ENCODE data around the gene TNXB.
A peak's percentile ranks its signal among the peaks of the same experiment; 100 is the strongest.
"Not testable (repeated sequence)": the region's sequence is repeated elsewhere in the genome, so short reads cannot be mapped to it uniquely, and the experiment has no call there.

Gene TNXB

GRCh38 chr6:32109114-32109764, at the start of gene TNXB:
TNXB (minus strand) TSS chr6:32109338; CDS start chr6:32098198, 11,140 bp downstream.
- DNase-seq (ENCODE audit: low read depth), result no peak

DNA sequence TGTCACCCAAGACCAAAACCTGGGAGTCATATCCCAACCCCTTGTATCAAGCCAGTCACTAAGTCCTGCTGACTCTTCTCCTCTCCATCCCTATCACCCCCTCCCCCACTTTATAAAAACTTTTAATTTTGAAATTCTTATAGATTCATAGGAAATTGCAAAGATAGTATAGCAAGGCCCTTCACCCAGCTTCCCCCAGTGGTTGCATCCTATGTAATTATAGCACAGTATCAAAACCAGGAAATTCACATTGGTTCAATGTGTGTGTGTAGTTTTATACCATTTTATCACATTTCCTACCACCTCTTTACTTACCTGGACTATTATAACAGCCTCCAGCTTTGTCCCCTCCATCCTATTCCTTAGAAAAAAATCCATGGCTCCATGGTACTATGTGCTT, 48.9 kb upstream of the TNXB start:
- DNase-seq (ENCODE audit: low read depth), result no peak

- DNase-seq (ENCODE audit: low read depth), result no peak
These were observed 47.8 kb upstream of the TNXB start for GRCh38 chr6:32156891-32157290.

GRCh38 chr6:32154514-32155161, 45.5 kb upstream of the TNXB start:
- peak; percentile 42 for DNase-seq (ENCODE audit: low read depth)

DNA sequence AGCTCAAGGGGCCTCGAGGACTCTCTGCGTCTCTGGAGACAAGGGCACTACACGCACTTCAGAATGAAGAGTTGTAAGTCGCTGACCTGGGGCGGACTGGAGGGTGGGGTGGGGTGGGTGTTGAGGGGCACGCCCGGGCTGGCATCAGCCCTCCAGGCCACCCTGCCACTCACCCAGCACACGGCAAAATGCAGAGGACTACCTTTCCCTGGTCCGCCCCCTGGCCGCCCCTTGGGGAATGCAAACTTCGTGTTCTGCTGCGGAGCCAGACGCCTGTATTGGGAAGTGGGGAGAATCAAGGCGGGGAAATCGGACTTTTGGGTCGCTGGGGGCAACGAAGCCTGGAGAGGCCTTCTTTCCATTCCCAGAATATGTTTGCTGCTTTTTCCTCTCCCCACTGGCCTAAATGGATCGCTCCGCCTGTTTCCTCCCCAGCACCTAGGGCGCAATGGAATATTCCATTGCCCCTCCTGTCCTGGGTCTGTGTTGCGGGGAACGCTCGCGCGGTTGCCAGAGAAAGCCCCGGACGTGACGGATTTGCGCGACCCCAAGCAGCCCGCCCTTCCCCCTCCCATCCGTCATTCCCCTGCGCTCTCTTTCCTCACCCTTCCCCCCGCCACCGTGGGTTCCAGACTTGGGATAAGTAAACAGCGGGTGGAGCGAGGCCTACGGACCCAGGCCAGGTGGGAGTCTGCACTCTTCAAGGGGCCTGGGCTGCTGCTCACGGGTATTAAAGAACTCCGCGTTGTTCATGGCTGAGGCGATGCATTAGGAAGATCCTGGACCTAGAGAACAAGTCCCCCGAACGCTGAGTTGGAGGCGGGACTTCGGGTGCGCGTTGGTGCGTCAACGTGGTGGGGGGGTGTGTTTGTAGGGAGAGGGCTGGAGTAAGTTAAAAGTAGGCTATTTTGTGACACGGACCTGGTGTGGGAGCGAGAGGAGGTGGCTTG, 44.7 kb upstream of the TNXB start, which contains the start of gene PPT2:
Gene PPT2, plus strand, starts transcription at position 578 of the 950 bp plus-strand sequence. CDS start 454 bp downstream, outside the sequence.
- peak; percentile 47 for DNase-seq (ENCODE audit: low read depth)

- no peak for DNase-seq (ENCODE audit: low read depth)
These were observed 43.8 kb upstream of the TNXB start for GRCh38 chr6:32152769-32153563.

DNA sequence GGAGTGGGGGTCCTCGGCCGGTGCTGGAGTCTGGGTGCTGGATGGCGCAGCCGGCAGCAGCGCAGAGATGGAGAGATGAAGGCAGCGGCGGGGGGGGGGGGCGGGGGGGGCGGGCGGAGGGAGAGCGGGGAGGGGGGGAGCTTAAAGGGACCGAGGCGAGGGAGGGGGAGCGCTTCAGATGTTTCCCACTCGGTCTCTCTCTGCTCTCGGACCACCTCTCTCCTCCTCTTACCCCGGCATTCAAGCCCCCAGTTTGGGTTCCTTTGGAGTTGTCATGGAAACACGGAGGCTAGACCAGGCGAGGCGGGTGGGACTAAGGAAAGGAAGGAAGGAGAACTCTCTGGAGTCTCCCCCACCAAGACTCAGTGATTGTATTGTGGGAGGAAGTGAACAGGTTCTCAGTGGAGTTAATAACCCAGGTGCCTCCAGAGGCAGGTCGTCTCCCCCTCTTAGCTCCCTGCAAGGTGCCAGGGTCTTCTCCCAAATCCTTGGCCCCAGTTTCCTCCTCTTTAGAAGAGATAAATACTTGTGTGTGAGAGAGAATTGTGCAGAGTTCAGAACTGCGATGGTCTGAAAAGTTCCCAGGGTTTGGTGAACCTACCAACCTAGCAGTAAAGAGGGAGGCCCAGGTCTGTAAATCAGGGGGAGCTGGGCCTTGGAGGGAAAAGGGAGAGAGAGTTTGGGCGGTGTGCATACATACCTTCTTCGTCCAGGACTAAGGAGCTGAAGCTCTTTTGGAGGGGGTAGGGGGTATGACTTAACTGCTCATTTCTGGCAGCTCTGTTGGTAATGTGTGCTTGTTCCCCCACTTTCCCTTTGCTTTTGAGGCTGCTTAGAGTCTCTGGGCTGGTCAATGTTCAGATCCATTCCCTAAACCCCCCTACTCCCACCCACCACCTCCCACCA, 43.0 kb upstream of the TNXB start, which contains the start of gene PRRT1:
Gene PRRT1, minus strand, starts transcription at position 77 of the 906 bp plus-strand sequence. CDS start 112 bp downstream, outside the sequence.
- no peak for DNase-seq (ENCODE audit: low read depth)

DNA sequence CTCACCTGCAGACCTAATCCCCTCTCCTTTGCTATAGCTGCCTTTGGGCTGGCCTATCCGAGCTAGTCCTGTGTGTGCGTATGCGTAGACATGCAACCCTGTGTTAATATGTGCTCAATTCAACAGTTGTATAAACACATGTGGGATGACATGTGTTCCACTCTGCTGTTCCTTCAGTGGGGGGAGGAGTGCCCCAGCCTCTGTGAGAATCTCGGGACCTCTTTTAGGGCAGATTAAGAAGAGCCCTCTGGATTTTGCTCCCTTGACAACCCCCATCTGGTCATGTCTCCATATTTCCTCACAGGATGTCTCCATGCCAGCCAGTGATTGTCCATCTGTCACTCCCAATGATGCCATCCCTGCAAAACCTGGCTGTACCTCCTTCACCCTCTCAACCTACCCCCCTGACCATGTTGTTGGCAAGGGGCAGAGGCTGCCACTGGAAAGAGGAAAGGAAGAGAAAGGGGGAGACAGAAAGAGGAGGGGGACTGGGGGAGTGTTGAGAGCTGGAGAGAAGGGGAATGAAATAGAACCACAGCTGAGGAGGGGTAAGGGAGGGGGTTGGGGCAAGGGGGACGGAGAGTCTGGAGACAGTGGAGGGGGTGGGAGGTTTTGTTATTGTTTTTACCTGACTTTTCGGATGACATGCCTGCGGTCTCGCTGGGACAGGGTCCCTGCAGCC, 42.2 kb upstream of the TNXB start:
- no peak for DNase-seq (ENCODE audit: low read depth)

GRCh38 chr6:32149932-32150870, 41.1 kb upstream of the TNXB start:
- no peak for DNase-seq (ENCODE audit: low read depth)

- DNase-seq (ENCODE audit: low read depth), result no peak
These were observed 40.1 kb upstream of the TNXB start for GRCh38 chr6:32149092-32149755.

DNA sequence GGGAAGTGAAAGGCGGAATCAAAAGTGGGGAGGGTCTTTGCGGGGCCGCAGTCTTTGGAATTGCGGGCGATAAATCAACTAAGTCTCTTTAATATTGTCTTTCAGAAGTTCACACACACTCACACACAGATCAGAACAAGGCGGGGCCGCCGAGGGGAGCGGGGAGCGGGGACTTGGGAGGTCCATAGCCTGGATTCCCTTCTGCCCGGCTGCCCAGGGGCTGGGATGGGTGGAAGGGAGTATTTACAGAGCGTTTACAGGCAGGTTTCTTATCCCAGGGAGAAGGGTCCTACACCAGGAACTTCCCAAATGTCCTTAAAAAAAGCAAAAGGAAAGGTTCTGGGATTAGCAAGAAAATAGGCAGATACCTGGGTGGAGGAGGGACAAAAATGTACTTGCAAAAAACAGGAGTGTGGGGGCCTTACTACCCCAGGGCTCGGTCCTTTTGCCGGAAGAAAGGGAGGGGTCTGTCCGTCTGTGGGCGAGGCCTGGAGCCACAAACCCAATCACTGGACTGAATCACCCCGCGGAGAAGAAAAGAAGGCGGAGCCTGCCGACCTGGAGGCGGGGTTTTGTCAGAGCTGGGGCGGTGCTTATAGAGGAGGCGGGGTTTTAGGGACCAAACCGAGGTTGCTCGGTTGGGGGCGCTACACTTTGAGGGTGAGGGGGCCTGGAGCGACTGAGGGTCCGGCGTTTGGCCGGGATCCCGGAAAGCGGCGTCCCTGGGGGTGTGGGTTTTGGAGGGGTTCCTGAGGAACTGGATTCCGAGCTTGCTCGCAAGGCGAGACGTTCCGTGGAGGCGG, 39.4 kb upstream of the TNXB start:
- DNase-seq (ENCODE audit: low read depth), result peak; percentile 55

- DNase-seq (ENCODE audit: low read depth), result no peak
These were observed 38.4 kb upstream of the TNXB start for GRCh38 chr6:32147401-32148132.

DNA sequence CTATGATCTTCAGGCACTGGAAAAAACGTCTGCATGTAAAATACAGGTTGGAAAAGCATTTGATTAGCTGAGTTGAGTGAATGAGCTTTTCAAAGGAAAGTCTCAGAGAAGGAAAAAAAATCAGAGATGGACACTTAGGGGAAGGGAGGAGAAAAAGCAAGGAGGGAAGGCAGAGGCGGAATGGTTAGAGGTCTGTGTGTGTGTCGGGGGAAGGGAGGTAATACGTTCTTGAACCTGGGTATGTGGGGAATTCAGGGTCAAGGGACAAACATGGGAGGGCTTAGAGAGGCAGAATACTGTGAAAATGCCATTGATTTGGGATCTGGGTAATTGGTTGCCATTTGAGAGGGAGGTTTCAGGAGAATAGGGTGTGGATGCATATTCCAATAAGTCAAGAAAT, 37.5 kb upstream of the TNXB start:
- DNase-seq (ENCODE audit: low read depth), result no peak

DNA sequence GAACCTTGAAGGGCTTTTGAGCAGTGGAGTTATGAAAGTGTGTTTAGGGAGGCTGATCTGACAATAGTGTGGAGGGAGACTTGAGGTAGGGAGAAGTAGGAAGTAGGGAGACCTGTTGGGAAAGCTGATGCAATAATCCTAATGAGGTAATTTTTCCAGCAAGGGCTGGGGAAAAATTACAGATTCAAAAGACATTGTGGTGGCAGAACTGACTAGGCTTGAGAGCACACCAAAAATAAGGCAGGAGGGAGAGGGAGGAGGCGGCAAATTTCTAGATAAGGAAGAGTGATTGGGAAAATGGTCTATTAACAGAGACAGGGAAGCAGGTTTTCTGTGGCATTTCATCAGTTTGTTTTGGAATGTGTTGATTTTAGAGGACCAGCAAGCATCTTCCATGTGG, 37.1 kb upstream of the TNXB start:
- DNase-seq (ENCODE audit: low read depth), result no peak

- DNase-seq (ENCODE audit: low read depth), result not testable (repeated sequence)
These were observed 35.1 kb upstream of the TNXB start for GRCh38 chr6:32144238-32144637.

DNA sequence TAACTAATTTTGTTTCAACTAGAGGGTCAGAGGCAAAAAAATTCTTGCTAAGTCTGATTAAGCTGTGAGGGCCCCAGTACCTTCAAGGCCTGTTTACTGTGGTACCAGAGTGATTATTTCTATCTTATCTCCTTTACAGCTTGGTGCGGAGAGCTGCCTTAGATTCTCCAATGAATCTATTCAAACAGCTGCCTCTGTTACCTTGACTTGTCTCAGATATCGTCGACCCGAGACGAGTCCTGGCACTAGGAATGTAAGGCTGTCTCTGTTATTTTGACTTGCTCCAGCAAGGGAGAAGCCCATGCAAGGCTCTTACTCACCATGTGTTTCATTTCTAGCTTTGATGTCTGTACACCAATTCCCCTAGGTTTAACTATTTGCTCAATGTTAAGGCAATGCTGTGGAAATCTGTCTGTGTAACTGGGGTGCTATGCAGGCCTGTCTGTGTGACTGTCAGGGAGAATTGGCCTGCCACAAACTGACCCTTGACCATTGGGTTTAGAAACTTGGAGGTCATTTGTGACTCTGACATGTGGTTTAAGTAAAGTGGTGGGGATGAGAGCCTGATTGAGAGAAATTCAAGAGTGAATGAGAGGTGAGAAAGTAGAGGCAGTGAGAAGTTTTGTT, 31.4 kb upstream of the TNXB start:
- DNase-seq (ENCODE audit: low read depth), result no peak
